SKM-1 treated with dmso at 0.1 percent for 144 hours (cell line): Measurements from ENCODE around the gene GNB1.

Experiments
- DNase-seq: peaks from one replicate; lab custom pipeline; 2025; ENCODE audit not compliant: unreplicated experiment; lab: John Stamatoyannopoulos, UW

The GNB1 gene

DNA sequence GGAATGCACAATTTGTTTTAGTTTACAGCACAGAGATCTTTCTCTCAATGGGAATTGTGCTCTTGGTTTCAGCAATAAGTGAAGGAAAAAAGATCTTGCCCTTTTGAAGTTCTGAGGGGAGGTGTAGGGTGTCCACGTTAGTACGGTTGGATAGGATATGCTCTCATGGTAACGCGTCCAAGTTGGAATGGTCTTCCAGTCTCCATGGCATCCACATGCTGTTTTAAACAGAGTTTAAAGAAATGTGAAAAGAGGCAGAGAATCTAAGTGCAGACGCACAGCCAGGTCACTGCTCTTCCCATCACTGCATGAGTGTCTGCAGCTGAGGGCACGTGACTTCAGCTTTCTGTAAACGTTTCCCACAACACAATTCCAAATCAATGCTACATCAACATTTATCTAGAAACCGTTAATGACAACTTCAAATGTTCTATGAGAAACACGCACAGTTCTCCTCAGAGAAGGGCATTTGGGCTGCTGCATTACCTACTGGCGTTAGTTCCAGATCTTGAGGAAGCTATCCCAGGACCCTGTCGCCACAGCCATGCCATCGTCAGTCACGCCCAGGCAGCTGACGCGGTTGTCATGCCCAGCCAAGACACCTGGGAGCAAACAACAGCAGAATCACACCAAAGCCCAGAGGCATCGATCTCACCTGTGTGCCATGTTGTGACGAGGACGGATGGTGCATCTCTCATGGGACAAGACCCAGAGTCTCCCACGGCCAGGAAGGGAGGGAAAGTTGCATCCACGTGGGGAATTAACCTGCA, 103.9 kb downstream of the GNB1 start:
- no peak for DNase-seq

DNA sequence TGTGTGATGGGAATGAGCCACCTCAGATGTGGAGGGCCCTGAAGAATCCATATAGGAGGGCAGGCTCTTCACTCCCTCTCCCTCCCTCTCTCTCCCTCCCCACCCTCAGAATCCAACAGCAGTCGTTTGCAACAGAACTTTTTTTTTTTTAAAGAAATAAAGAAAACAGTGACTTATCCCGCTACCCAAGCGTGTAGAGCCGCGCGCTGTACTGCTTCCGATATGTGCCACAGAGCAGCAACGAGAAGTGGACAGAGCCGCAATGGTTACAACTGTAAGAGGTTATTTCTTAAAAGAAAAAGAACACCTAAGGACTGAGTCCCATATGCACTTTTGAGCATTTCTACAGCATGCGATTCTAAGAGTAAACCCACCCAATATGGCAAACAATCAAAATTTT, 105.2 kb downstream of the GNB1 start:
- DNase-seq: no peak

DNA sequence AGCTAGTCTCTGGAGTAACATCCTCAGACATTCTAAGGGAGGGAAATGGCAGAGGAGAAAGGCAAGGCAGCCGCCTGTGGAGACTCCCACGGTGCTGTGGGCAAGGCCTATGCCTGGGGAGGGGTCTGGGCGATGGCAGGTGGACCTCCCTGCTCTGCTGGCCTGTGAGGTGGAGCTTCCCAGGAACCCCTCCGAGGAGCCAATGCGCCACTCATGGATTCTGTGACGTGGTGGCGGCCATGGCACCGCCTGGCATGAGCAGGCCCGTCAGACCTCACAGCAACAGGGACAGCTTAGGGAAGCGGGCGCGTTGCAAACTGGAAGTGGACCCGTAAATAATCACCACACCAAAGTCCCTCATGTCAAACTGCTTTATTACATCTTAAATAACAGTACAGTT, 106.0 kb downstream of the GNB1 start:
- no peak for DNase-seq

DNA sequence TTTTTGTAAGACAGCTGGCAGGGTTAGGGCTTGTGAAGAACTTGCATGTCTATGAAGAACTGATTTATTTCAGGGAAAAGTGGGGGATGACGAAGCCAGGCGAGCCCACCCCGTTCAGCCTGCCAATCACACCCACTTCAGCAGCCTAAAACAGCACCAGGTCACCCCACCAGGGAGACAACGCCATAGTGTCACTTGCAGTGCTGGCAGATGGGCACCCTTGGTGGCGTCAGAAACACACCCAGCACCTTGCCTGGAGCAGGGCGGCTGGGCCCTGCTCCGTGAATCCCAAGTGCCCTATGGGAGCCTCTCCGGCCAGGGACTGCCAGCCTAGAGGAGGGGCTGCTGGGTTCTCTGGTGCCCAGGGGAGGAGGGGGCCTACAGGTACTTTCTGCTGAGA, 107.6 kb downstream of the GNB1 start:
- no peak for DNase-seq

DNA sequence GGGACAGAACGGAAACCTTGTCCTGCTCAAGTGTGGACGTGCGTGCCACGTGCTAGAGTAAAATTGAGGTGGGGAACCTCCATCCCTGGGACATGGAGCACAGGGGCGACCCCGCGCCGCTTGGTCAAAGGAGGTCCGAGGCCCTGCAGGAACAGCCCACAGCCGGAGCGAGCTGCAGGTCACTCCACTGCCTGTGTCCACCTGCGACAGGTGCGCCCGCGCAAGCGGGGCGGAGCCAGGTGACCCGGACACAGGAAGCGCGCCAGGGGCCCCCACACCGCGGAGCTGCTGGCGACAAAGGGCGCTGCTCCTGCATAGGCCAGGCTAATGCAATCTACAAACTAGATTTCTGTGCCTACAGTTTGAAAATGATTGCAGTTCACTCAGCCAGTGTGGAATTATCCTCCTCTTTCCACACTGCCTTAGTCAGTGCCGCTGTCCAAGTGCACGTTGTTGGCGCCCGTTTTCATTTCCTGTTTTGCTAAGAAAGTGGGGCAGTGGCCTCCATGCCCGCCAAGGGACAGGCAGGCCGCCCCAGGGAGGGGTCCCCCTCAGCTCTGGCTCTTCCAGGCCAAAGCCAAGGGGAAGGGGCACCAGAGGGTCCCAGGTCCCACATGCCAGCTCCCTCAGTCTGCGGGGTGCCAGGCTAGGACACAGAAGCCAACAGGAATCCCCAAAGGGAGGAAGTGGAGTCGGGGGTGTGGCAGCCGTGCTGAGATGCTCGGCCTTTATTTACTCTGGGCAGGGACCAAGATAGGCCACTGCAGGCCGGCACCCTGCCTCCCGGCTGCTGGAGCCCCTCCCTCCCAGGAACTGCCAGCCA, 108.3 kb downstream of the GNB1 start:
- peak; percentile 41 for DNase-seq

DNA sequence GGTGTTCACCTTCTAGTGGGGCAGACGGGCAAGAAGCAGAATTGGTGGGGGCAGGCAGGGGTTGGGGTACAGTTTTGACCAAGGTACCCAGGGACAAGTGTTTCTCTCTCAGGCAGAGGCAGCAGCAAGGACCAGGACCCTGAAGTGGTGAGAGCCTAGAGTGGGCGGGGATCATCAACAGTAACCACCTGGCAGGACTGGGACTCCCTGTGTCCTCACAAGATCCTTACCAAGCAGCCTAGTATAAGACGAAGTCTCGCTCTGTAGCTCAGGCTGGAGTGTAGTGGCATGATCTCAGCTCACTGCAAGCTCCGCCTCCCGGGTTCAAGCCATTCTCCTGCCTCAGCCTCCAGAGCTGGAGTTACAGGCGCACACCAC, 109.4 kb downstream of the GNB1 start:
- no peak for DNase-seq

DNA sequence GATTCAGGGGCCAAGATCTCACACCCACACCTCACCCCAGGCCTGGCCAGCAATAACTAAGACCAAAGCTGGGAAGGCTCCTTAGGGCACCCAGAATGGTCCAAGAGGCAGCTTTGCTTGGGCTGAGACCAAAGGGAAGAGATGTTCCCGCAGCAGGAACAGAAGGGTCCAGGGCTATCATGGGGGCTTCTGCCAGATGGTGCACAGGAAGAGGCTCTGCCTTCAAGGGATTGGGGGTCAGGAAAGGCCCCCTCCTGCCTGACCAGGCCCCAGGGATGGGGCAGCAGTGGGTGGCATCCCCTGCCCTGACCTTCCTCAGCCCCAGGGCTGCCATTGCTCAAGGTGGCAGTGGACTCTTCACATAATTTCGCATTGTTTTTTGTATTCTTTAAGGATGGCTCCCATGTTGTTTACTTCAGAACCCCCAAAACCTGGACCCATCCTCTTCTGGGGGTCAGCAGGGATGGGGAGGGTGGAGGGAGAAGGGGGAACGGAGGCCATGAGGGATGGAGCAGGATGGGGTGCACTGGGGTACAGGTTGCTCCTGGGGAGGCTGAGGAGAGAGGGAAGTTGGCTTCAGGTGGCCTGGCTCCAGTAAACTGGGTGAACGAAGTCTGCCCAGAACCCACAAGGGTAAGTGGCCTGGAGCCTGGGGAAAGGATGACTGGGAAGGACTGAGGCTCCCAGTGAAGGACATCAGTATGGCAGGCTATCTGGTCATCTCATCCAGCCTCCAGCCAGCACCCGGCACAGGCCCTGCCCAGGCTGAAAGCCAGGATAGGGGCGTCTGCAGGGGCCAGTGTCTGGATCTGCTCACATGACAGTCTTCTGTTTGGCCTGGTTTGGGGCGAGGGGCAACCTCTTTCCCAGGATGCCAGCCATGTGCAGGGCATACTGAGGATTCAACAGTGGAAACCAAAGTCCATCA, 110.0 kb downstream of the GNB1 start:
- no peak for DNase-seq

DNA sequence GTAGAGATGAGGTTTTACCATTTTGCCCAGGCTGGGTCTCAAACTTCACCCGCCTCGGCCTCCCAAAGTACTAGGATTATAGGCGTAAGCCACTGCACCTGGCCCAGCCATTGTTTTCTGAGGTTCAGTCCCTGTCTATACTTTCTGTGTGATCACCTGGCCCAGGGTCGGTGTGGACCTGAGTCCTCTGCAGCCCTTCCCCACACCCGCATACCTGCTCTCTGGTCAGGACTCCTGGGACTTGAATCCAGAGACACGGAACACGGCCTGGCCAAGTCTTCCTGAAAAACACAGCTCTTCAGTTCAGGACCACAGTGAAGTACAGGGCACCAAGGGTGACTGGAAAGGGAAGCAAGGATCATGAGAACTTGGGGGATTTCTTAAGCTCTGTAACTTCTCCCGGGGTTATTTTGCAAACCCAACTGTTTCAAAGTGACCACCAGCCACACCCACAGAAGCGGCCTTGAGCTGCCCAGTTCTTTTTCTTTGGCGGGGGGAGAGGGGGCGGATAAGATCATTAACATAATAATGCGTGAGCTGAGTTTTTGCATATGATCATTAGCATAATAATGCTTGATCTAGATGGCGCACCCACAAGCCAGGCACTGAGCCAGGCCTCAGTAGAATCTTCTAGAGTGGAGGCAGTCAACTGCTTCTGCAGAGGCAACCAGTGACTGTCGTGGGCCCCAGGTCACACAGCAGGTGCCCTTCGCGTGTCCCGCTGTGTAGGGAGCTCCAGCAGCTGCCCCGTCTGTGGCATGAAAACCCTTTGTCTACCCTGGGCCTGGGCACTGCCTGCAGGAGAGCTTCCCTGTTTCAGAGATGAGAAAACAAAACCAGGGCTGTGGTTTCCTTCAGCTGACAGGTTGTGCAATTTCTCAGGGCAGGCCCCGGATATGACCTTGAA, 110.9 kb downstream of the GNB1 start:
- DNase-seq: peak; percentile 95

DNA sequence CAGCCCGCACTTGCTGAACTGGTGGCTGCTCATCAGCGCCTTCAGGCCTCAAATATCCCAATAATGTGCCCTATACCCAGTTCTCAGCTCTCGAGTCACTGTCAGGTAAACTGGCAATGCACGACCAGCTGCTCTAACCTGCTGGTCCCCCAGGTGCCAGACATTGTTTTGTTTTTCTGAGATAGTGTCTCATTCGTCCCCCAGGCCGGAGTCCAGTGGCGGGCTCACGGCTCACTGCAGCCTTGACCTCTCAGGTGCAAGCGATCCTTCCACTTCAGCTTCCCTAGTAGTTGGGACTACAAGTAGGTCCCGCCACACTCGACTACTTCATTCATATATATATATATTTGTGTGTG, 111.6 kb downstream of the GNB1 start:
- no peak for DNase-seq

DNA sequence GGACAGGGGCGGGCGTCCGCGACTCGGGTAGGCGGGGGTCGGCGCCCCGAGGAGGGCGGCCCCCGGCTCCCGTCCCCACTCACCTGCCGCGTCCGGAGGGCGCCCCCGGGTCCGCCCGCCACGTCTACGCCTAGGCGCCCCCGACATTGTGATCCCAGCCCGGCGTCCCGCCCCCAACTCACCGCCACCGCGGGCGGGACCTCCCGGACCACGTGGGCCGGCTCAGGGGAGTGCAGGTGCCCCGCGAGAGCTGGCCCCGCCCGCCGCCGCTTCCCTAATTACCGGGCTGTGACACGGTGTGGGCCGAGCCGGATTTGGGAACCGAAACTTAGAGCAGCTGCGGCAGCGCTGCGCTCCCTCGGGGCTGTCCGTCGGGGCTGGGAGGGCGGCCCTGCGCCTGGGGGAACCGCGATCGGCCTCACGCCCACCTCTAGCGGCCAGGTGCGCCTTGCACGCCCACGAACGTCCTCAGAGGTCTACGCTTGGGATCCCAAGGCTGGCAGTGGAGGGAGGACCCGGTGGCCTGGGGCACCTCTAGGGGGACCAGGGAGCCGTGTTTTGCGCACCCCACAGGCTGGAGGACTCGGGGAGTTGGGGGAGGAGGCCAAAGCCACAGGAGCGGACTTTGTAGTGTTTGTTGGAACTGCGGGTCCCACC, 112.1 kb downstream of the GNB1 start:
- DNase-seq: peak; percentile 74

DNA sequence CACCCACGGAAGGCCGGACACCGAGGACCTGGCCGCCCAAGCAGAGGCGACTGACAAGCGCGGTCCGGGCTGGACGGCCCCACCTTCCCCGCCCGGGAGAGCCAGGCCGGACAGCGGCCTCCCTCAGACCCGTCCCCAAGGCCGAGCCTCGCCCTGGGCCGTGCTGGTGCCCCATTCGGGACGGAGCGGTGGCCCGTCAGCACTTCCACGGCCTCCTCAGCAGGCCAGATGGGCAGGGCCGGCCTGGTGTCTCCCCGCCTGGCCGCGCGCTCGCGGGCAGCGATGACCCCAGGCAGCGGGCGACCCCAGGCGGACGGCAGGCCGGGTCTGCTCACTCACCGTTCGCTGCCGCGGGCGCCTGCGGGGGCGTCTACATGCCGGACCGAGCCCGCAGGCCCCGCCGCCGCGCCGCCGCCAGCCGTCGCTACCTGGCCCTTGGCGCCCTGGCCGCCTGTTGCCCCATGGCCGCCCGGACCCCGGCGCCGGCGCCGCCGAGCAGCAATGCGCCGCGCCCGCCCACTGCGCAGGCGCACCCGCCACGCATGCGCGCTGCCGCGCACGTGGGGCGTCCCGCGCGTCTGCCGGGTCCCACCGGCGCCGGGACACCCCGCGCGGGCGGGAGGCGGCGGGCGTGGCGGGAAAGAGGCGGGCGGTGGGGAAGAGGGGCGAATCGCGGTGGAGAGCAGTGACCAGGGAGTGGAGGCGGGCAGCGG, 112.8 kb downstream of the GNB1 start, which contains the start of gene NADK:
NADK (minus strand) TSS at position 521 of the 713 bp plus-strand sequence. CDS start 13,064 bp downstream, outside the sequence.
- peak; percentile 55 for DNase-seq

DNA sequence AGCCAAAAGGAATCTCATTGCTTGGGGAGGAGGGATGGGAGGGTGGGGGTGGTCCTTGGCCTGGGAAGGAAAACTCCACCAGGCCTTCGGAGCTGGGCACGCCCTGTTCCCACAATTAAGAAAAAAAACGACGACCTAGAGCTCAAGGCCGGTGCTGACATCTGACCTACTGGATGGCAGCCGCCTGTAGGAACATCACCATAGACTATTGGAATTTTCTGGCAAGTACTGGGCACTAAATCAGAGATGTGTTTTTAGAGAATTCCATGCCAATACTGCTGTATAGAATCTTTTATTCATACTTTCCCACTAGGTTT, 113.3 kb downstream of the GNB1 start:
- no peak for DNase-seq

DNA sequence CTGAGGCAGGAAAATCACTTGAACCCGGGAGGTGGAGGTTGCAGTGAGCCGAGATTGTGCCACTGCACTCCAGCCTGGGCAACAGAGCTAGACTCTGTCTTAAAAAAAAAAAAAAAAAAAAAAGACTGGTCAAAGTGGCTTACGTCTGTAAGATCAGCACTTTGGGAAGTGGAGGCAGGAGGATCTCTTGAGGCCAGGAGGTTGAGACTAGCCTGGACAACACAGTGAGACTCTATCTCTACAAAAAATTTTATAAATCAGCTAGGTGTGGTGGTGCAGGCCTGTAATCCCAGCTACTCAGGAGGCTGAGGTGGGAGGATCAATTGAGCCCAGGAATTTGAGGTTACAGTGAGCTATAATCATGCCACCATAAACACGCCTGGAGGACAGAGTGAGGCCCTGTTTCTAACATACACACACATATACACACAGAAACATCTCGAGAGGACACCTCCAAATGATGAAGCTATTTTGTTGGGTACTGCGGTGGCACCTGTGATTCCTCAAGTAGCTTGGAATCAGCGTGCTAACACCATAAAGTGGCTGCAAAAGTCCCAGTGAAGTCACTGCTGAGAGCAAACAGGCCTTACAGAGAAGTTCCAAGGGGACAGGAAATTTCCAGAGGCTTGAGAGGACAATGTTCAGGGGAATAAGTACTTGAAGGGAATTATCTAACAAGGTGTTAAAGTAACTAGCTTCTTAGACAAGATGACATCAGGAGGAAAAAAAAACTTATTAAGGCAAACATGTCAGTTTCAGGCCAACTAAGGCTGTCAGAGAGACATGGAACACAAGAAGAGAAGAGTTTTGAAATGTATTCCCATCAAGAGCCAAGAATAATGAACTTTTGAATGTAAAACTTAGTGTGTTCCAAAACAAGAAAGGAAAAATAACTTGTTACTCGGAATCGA, 114.0 kb downstream of the GNB1 start:
- no peak for DNase-seq

DNA sequence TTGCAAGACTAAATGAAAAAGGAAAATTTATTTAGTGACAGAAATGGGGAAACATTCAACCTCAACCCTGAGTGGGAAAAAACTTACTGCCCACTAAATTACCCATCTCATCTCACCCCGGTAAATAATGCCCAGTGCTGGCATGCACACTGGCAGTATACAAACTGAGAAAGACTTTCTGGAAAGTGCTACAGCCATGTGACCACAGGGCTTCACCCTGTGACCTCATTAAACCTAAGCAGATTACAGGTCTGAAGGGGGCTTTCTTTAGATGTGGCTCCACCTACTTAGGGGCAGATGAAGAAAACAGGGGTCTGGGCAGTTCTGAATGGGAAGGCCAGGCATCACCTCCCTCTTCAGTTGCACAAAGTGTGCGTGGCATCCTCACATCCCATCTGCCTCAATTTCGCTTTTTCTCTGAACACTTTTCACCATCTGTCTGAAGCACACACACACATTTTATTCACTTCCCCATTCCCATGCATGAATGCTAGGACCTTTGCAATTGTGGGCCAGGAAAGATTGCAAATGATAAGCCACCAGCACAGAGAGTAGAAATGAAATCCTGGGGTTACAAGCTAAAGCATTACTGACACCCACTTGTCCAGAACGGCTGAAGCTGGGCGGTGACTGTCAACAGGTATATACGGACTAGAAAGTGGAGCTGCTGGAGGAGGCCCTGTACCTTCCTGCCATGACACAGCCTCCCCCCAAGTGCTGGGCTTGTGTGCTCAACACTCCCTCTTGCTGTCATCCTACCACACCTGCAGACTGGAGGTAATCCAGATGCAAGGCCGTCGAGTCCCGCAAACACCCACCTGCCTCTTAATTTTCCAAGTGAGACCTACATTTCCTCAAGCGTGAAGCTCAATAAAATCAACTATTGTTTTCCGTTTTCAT, 115.3 kb downstream of the GNB1 start:
- peak; percentile 40 for DNase-seq

DNA sequence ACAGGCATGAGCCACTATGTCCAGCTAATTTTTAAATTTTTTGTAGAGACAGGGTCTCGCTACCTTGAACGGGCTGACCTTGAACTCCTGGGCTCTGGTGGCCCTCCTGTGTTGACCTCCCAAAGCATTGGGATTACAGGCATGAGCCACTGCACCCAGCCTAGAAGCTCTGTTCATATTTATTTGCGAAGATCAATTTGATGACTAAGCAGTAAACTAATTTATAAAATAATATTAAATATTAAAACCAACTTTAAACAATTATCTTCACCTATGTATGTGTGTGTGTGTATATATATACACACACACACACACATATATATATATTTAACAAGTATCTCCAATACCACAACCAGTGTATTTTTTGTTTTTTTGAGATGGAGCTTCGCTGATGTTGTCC, 117.0 kb downstream of the GNB1 start:
- DNase-seq: no peak

DNA sequence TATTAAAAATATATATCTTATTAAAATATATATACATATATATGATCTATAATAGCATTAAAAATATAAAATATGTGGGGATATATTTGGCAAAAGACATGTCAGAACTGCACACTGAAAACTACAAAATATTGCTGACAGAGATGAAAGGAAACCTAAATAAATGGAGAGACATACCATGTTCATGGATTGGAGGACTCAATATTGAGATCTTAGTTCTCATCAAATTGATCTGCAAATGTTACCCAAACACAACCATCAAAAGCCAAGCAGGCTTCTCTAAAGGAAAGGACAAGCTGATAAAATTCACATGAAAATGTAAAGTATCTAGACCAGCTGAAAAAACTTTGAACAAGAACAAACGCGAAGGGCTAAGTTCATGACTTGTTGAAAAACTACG, 119.8 kb downstream of the GNB1 start:
- no peak for DNase-seq

DNA sequence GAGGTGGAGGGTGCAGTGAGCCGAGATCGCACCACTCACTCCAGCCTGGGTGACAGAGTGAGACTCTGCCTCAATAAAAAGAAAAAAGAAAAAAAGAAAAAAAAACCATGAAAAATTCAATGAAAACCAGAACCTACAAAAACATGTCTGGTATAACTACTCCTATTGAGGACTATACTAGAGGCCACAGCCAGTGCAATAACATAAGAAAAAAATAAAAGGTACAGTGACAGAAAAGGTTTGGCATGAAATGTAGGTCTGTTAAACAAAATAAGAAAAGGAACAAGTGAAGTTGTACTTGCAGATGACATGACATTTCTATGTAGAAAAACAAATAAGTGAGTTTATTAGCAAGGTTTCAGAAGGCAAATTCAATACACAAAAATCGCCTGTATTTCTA, 120.8 kb downstream of the GNB1 start:
- no peak for DNase-seq
